Activated CD4-positive, alpha-beta T cell treated with anti-CD3 and anti-CD28 coated beads for 24 hours (primary cell): ENCODE results near the gene SNX17.
"Not testable (repeated sequence)": the region's sequence is repeated elsewhere in the genome, so short reads cannot be mapped to it uniquely, and the experiment has no call there.

Source experiments
- DNase-seq, 2 donors: peaks; one replicate each; pipeline ENCODE4 v3.0.0-alpha.2; 2020; ENCODE audit warnings: low read depth in 2 of 2

SNX17 gene

DNA sequence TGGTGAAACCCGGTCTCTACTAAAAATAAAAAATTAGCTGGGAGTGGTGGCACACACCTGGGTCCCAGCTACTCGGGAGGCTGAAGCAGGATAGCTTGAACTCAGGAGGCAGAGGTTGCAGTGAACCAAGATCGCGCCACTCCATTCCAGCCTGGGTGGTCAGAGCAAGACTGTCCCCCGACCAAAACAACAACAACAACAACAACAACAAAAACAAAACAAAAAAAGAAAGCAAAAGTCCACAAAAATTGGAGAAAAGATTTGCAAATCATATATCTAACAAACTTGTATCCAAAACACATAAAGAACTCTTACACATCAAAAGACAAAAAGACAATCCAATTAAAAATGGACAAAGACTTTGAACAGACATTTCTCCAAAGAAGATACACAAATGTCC lies 28.5 kb downstream of the SNX17 start:
- DNase-seq, result no peak

DNA sequence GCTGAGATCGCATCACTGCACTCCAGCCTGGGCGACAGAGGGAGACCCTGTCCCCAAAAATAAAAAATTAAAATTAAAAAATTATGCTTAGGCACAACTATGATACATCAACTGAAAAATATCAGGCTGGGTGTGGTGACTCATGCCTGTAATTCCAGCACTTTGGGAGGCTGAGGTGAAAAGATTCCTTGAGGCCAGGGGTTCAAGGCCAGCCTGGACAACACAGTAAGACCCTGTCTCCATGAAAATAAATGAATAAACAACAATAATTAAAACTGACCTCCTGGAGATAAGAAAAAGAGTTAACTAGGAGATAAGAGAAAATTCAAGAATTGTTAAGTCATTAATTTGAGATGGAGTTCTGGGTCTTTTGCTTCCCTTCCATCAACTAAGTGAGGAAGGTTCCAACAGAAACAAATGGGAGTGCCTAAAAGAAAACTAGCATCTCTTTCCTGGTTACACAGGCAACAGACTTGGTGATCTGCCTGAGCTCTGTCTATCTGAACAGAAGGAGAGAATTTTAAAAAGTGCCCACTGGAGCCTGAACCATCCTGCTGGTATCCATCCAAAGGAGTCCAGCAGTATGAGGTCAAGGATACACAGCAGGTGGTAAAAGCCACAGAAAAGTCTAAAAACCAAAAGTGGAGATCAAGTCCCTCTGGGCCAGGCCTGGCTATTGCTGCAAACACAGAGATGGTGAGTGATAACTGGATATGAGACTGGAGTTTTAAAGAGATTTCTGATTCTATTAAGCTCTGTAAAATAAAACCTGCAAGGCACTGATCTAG lies 30.1 kb downstream of the SNX17 start:
- DNase-seq, result no peak

- DNase-seq, result no peak
Observed at GRCh38 chr2:27407798-27408491, 37.5 kb downstream of the SNX17 start.

DNA sequence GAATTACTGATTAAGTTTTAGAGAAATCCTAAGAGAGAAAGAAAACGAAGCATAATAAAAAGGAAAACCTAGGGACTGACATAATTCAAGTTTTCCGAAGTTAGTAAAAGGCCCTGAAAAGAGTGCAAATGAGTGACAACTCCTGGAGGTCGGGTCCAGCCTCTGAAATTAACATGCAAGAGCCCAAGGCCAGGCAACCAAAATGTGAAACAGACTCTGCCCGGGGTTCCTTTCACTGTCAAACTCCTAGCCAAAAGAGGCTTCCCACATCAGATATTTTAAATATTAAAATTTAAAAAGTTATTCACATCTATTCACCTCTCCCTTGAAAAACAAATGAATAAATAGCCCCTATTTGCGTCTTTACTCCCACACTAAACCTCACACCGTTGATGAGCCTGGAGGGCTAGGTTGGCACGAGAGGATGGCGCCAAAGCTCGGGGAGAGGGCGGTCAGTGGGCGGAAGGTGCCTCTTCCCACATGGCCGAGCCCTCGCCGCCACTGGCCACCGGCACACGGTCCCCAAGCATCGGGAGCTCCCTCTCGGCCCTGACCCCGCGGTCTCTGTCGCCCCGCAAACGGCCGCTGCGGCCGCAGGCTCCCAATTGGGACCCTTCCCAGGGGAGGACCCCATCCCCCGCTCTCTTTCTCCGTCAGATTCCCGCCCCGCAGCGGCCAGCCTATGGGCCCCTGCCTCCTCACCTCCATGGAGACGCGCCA lies 38.3 kb downstream of the SNX17 start:
- no peak for DNase-seq

- peak; percentile 95 for DNase-seq
Observed at GRCh38 chr2:27409321-27410073, 39.1 kb downstream of the SNX17 start, which contains the start of gene PPM1G. Gene PPM1G (minus strand): TSS chr2:27409591. CDS start chr2:27409422, 169 bp downstream.

DNA sequence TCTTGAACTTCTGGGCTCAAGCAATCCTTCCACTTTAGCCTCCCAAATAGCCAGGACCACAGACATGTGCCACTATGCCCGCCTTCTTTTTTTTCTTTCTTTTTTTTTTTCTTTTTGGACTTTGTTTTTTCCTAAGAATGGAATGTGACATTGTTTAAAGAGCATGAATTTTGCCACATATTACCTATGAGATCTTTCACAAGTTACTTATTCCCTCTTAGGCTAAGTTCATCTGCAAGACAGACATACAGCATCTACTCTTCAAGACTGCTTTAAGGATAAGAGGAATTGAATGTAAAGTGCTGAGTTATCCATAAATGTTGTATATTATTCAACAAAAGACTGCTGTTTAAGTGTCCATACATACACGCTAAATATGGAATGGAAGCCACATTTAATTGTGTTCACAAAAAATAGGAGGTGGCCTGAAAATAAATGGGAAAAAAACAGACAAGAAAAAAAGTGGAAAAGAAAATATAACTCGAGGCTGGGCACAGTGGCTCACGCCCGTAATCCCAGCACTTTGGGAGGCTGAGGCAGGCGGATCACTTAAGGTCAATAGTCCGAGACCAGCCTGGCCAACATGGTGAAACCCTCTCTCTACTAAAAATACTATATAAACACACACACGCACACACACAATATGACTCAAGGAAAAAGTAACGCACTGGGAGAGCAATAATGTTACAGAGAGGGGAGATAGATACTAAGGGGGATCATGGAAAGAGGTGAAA lies 42.2 kb downstream of the SNX17 start:
- DNase-seq, result no peak

GRCh38 chr2:27416151-27416550 lies 45.7 kb downstream of the SNX17 start:
- DNase-seq, result no peak

- no peak for DNase-seq
Observed at GRCh38 chr2:27420996-27421395, 50.6 kb downstream of the SNX17 start.

GRCh38 chr2:27421660-27422250 lies 51.3 kb downstream of the SNX17 start:
- DNase-seq, result no peak

DNA sequence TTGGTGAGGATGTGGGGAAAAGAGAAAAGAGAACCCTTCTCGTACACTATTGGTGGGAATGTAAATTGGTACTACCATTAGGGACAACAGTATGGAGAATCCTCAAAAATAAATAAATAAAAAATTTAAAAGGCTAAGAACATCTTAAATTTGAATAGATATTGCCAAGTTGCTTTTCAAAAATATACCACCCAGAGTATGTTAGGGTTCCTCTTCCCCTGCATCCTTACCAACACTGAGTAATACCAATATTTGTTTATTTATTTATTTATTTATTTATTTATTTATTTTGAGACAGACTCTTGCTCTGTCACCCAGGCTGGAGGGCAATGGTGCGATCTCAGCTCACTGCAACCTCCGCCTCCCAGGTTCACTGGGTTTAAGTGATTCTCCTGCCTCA lies 52.5 kb downstream of the SNX17 start:
- DNase-seq, result no peak

DNA sequence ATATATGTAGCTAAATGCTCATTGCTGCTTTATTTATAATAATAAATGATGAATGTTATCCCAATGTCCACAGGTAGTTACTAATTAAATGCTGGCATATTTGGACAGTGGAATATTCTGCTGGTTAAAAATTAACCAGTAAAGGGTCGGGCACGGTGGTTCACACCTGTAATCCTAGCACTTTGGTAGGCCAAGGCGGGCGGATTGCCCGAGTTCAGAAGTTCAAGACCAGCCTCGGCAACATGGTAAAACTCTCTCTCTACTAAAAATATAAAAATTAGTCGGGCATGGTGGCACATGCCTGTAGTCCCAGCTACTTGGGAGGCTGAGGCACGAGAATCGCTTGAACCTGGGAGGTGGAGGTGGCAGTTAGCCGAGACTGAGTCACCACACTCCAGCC lies 54.6 kb downstream of the SNX17 start:
- not testable (repeated sequence) for DNase-seq
